GM19238 (cell line): Measurements from ENCODE around the gene ERC2.

Experiments used
- DNase-seq: peaks from one replicate; pipeline ENCODE4 v3.0.0; 2011; ENCODE audit warnings: low spot score; ENCODE audit not compliant: insufficient read length

The ERC2 gene

DNA sequence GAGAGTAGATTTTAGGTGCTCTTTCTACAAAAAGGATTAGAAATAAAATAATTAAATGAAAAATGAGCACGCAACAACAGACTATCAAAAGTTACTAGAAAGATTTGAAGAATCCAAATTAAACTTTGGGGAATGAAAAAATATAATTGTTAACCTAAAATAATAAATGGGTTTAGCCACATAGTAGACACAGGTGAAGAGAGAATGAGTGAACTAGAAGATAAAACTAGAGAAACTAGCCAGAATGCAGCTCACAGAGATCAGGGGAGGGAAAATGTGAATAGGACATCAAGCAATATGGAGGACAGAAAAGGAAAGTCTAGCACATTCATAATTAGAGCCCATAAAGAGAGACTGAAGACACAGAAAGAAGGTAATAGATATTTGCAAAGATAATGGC, 670.5 kb downstream of the ERC2 start:
- DNase-seq = no peak

DNA sequence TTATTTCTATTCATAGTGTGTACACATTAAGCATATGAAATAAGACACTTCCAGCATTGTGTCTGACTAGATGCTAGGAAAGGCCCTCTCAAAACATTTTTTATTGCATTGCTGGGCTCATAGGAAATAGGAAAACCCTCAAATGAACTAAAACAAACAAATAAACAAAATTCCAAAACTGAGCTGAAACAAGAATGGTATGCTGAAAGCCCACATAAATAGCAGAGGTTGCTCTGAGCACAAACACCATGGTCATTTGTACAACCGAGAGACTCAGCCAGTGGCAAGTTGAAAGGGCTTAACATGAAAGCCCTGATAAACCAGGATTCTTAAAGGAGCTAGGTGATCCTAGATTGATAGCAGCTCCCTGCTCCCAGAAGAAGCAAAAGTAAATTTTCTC, 671.2 kb downstream of the ERC2 start:
- DNase-seq = no peak

DNA sequence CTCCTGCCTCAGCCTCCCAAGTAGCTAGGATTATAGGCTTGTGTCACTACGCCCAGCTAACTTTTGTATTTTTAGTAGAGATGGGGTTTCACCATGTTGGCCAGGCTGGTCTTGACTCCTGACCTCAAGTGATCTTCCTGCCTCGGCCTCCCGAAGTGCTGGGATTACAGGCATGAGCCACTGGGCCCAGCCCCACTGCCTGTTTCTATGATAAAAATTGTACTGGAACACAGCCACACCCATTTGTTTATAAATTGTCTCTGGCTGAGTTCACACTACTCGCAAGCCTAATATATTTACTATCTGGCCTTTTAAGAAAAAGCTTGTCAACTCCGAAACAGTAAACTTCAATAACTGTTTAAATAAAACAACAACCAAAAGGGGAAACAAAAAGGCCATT, 671.7 kb downstream of the ERC2 start:
- DNase-seq = no peak

DNA sequence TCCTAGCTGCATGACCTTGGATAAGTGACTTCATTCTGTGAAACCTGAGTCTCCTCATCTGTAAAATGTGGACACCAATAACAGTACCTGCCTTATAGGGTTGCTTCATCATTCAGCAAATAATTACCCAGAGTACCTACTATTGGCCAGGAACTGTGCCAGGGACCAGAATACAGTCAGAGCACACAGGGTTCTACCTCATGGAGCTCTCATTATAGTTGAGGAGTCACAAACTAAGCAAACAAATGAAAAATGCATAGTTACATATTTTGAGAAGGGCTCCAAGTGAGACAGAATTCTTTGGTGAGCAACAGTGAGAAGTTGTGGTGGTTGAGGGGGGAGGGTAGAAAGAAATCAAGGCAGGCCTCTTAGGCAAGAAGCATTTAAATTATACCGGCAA, 672.5 kb downstream of the ERC2 start:
- no peak for DNase-seq

- DNase-seq = no peak
These were observed 673.0 kb downstream of the ERC2 start for GRCh38 chr3:55795296-55795695.

GRCh38 chr3:55792742-55793141, 675.5 kb downstream of the ERC2 start:
- DNase-seq = no peak

- no peak for DNase-seq
These were observed 676.3 kb downstream of the ERC2 start for GRCh38 chr3:55792009-55792408.

GRCh38 chr3:55790596-55791350, 677.5 kb downstream of the ERC2 start:
- no peak for DNase-seq

DNA sequence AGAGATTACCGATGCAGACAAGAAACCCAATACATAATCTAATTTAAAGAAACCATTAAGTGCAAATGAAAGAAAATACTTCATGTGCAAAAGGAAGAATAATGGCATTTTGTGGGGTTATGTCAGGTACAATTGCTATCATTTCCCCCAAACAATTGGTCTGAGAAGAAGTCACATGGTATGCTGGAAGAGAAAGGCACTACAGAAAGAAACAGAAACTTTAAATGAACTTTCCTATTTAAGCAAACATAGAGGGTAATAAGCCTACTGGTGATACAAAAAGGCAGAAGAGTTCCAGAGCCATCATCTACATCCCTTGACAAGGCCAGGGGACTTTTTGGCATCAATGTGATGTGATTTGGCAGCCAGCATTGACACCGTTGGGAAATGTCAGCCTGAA, 678.8 kb downstream of the ERC2 start:
- DNase-seq = no peak

- DNase-seq = no peak
These were observed 685.5 kb downstream of the ERC2 start for GRCh38 chr3:55782807-55783206.

GRCh38 chr3:55782351-55782750, 685.9 kb downstream of the ERC2 start:
- no peak for DNase-seq

DNA sequence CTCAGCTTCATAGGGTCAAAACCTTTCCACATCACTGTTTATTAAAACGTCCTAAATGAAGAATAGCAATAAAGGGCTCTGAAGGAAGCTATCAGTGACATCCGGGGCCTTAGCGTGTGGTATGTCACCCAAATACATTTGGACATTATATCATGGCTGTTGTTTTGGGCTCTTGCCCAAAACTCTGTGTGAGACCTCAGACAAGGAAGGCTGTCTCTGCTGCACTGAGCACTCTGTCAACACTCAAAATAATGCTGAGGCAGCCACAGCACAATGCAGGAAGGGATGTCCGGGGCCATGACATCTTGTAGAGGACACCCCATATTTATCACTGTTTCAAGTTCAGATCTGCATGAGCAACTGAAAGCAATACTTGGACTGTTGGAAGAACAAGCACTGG, 687.4 kb downstream of the ERC2 start:
- no peak for DNase-seq

GRCh38 chr3:55779543-55779942, 688.7 kb downstream of the ERC2 start:
- DNase-seq = no peak

- DNase-seq = no peak
These were observed 692.7 kb downstream of the ERC2 start for GRCh38 chr3:55775366-55776154.

- DNase-seq = no peak
These were observed 693.4 kb downstream of the ERC2 start for GRCh38 chr3:55774856-55775255.

DNA sequence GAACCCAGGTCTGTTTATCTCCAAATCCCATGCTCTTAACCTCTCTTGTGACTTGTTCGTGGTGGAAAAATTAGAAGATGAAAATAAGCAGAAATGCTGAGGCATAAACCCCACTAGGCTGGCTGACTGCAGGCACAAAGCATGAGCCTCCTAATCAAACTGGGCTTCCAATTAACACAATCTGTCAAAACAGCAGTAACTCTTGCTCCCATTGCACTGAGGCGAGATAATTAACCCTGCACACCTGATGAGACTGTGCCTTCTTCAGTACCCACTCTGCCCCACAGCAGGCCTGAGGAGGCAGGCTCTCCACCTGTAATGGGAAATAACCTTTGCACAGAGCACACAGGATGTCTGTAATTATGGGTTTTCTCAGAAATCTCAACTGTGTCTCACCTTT, 696.8 kb downstream of the ERC2 start:
- DNase-seq = no peak

DNA sequence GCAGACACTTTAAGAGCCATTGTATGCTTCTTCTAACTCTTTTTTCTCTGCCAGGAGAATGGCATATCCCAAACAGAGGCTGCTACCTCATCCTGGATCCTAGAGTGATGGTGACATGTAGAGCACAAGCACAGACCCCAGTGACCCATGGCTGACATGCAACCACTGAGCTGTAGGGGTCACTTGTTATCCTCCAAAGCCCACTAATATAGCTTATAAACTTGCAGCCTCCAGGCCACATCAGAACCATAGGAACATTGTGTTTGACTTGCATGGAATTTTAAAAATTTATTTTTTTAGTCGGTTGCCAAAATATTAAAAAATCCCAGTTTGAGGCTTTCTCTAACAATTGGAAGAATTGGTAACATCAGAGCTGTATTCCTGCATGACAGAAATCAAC, 698.2 kb downstream of the ERC2 start:
- DNase-seq = no peak

DNA sequence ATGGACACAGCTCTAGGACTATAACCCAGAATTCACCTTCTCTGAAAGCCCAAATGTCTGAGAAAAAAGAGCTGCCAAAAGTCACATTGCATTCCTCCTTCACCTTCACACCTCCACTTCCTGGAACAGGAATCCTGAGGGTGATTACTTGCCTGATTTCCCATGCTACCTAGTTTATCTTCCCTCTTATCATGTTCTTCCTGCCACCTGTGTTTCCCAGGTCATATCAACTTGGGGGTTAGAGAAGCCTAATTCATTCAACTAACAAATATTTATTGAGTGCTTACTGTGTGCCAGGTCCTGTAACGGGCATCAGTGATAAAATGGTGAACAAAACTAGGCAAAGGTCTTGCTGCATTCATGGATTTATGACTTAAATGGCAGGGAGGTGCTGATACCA, 701.5 kb downstream of the ERC2 start:
- DNase-seq = no peak

GRCh38 chr3:55765906-55766701, 702.2 kb downstream of the ERC2 start:
- DNase-seq = no peak

DNA sequence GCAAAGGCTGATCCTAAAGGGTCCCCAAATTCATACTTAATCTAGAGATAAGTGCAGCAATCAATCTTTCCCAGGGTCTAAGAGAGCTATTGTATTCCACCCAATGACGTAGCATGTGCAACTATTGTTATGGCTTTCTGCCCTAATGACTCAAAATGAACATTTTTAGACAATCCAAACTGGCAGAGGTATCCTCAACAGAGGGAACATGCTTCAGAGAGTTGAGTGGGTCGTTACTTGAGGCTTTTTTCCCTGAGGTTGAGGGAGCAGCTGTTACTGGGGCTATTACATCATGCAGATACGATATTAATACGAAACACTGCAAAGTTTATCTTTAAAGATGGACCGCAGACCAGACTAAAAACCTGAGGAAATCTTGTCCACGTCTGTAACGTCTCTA, 702.9 kb downstream of the ERC2 start:
- no peak for DNase-seq

- no peak for DNase-seq
These were observed 711.3 kb downstream of the ERC2 start for GRCh38 chr3:55756976-55757375.

DNA sequence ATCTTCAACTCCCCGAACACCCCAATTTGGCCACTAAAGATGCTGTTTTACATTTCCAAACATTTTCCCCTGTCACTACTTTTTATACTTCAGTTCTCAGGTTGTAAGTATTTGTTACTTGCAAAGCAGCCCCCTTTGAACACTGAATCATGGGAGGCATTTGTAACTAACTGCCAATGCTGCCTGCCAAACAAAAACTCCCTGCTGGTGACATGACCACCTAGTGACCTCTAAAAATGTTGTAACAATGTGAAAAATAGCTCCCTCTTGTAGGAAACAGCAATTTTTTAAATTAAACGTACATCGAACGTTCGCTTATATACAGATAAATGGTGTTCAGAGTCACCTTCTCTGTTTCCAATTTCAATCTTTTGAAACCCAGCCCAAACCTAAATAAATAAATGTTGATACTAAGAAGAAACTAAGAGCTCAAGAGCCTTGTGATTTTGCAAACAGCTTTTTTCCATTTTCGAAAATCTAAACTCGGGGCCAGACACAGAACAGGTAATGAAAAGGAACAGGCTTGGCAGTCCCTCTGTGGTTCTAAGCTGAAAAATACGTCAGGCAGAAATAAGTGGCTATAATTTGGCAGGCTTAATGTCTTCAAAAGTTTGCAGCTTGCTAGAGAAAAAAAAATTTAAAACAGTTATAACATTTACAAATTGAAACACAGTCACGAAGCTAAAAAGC, 712.6 kb downstream of the ERC2 start:
- no peak for DNase-seq
